Measurements from ENCODE around the gene CTNNA2.

CTNNA2 gene

GRCh38 chr2:80303909-80304837 is 791.3 kb downstream of the CTNNA2 start, which contains the start of gene LRRTM1:
LRRTM1 (minus strand) TSS chr2:80304752; CDS start chr2:80303819, 933 bp downstream.
- no peak for DNase-seq

GRCh38 chr2:80311304-80311703 is 798.5 kb downstream of the CTNNA2 start:
- no peak for DNase-seq

GRCh38 chr2:80312282-80312839 is 799.5 kb downstream of the CTNNA2 start:
- no peak for DNase-seq

- DNase-seq, result no peak
These were observed 809.6 kb downstream of the CTNNA2 start for GRCh38 chr2:80322311-80322920.

GRCh38 chr2:80322958-80323357 is 810.1 kb downstream of the CTNNA2 start:
- DNase-seq, result no peak

- DNase-seq, result no peak
These were observed 810.8 kb downstream of the CTNNA2 start for GRCh38 chr2:80323610-80324009.

- DNase-seq, result no peak
These were observed 811.7 kb downstream of the CTNNA2 start for GRCh38 chr2:80324525-80324924.

- DNase-seq, result no peak
These were observed 813.4 kb downstream of the CTNNA2 start for GRCh38 chr2:80326214-80326613.

GRCh38 chr2:80326861-80327260 is 814.0 kb downstream of the CTNNA2 start:
- no peak for DNase-seq

- no peak for DNase-seq
These were observed 815.3 kb downstream of the CTNNA2 start for GRCh38 chr2:80328159-80328571.

GRCh38 chr2:80329491-80329890 is 816.6 kb downstream of the CTNNA2 start:
- DNase-seq, result no peak

- DNase-seq, result no peak
These were observed 817.9 kb downstream of the CTNNA2 start for GRCh38 chr2:80330527-80331450.

GRCh38 chr2:80333886-80334285 is 821.0 kb downstream of the CTNNA2 start:
- no peak for DNase-seq

- DNase-seq, result no peak
These were observed 822.6 kb downstream of the CTNNA2 start for GRCh38 chr2:80335411-80335810.

- DNase-seq, result no peak
These were observed 825.9 kb downstream of the CTNNA2 start for GRCh38 chr2:80338794-80339193.

GRCh38 chr2:80340022-80340421 is 827.2 kb downstream of the CTNNA2 start:
- no peak for DNase-seq

- DNase-seq, result no peak
These were observed 835.2 kb downstream of the CTNNA2 start for GRCh38 chr2:80348078-80348477.

- DNase-seq, result no peak
These were observed 836.1 kb downstream of the CTNNA2 start for GRCh38 chr2:80348953-80349352.

- DNase-seq, result no peak
These were observed 838.4 kb downstream of the CTNNA2 start for GRCh38 chr2:80351231-80351630.

- no peak for DNase-seq
These were observed 842.0 kb downstream of the CTNNA2 start for GRCh38 chr2:80354858-80355257.

GRCh38 chr2:80361904-80362303 is 849.1 kb downstream of the CTNNA2 start:
- no peak for DNase-seq

- DNase-seq, result no peak
These were observed 850.5 kb downstream of the CTNNA2 start for GRCh38 chr2:80363330-80363729.
